Chondrocyte (in vitro differentiated cells): Measurements from ENCODE around the gene CHPF2. TPM values are rescaled to one million over a fixed set of nuclear protein-coding genes. Genes with fewer than 3 reads are reported as not detected.

Experiments
- DNase-seq: peaks from one replicate; pipeline ENCODE4 v3.0.0; 2021; ENCODE audit warnings: mixed read lengths, low spot score
- H3K27ac Mint-ChIP-seq: one replicate; pipeline ENCODE4 v1.8.0; 2021; ENCODE audit warnings: mild to moderate bottlenecking, moderate library complexity, mixed read lengths; ENCODE audit not compliant: unreplicated experiment
- H3K27me3 Mint-ChIP-seq: 2 replicates; pipeline ENCODE4 v1.8.0; 2021; ENCODE audit warnings: low read depth, mixed read lengths
- H3K36me3 Mint-ChIP-seq: 2 replicates; pipeline ENCODE4 v1.8.0; 2021; ENCODE audit warnings: low read depth, mixed read lengths
- H3K4me1 Mint-ChIP-seq: 2 replicates; pipeline ENCODE4 v1.8.0; 2021; ENCODE audit warnings: low read depth, mild to moderate bottlenecking, mixed read lengths
- H3K4me3 Mint-ChIP-seq: one replicate; pipeline ENCODE4 v1.8.0; 2021; ENCODE audit warnings: mild to moderate bottlenecking, moderate library complexity, mixed read lengths; ENCODE audit not compliant: unreplicated experiment
- H3K9me3 Mint-ChIP-seq: 2 replicates; pipeline ENCODE4 v1.8.0; 2021; ENCODE audit warnings: low read depth, mixed read lengths
- CTCF ChIP-seq: fragments of 200-600 bp; sonication (generic); IDR thresholded peaks from 2 replicates; pipeline ENCODE4 v1.5.0; 2021; ENCODE audit warnings: antibody characterized with exemption, mild to moderate bottlenecking, moderate library complexity
- total RNA-seq: library from RNA; stranded (reverse); gene quantifications from 3 replicates; pipeline ENCODE4 v1.2.1, GENCODE V29; 2021

Gene CHPF2
- total RNA-seq, 1 donor from 2014 or later, result 98.3 TPM

GRCh38 chr7:151201751-151202150, 30.5 kb upstream of the CHPF2 start:
- DNase-seq, result no peak
- Mint-ChIP-seq H3K4me3 (no peak overlapping the region), H3K27me3 (peaks cover 37% of the 10 kb centered on the region), H3K4me1 (no peaks in the 10 kb centered on the region), H3K27ac (no peak overlapping the region), H3K9me3 (no peaks in the 10 kb centered on the region), H3K36me3 (no peaks in the 10 kb centered on the region)
- no peak for TF ChIP-seq CTCF

- DNase-seq, result no peak
- H3K27me3 Mint-ChIP-seq, result peaks cover 40% of the 10 kb centered on the region
Measured at GRCh38 chr7:151202836-151203235, 29.4 kb upstream of the CHPF2 start.

GRCh38 chr7:151204383-151205032, 27.8 kb upstream of the CHPF2 start:
- H3K36me3 Mint-ChIP-seq, result no peaks in the 10 kb centered on the region
- no peak for DNase-seq
- H3K27me3 Mint-ChIP-seq, result peaks cover 39% of the 10 kb centered on the region
- H3K9me3 Mint-ChIP-seq, result no peaks in the 10 kb centered on the region
- no peaks in the 10 kb centered on the region for H3K4me1 Mint-ChIP-seq
- no peak overlapping the region for H3K27ac Mint-ChIP-seq
- no peak overlapping the region for H3K4me3 Mint-ChIP-seq
- TF ChIP-seq CTCF, result no peak

More at GRCh38 chr7:151202836-151203235, 29.4 kb upstream of the CHPF2 start:
- TF ChIP-seq CTCF, result no peak
- Mint-ChIP-seq H3K4me1 (no peaks in the 10 kb centered on the region), H3K27ac (no peak overlapping the region), H3K36me3 (no peaks in the 10 kb centered on the region), H3K4me3 (no peak overlapping the region), H3K9me3 (no peaks in the 10 kb centered on the region)

- no peak overlapping the region for H3K4me3 Mint-ChIP-seq
- H3K27me3 Mint-ChIP-seq, result peaks cover 39% of the 10 kb centered on the region
- no peak for TF ChIP-seq CTCF
- H3K36me3 Mint-ChIP-seq, result no peaks in the 10 kb centered on the region
- no peak for DNase-seq
- H3K27ac Mint-ChIP-seq, result no peak overlapping the region
- no peaks in the 10 kb centered on the region for H3K4me1 Mint-ChIP-seq
- no peaks in the 10 kb centered on the region for H3K9me3 Mint-ChIP-seq
Measured at GRCh38 chr7:151205730-151206129, 26.6 kb upstream of the CHPF2 start.

GRCh38 chr7:151206914-151207313, 25.4 kb upstream of the CHPF2 start:
- Mint-ChIP-seq H3K4me3 (no peak overlapping the region), H3K27me3 (peaks cover 32% of the 10 kb centered on the region), H3K27ac (no peak overlapping the region), H3K9me3 (no peaks in the 10 kb centered on the region), H3K36me3 (peaks cover 1% of the 10 kb centered on the region), H3K4me1 (no peaks in the 10 kb centered on the region)
- TF ChIP-seq CTCF, result no peak
- no peak for DNase-seq
